ENCODE data around the gene ANKRD22.

DNA sequence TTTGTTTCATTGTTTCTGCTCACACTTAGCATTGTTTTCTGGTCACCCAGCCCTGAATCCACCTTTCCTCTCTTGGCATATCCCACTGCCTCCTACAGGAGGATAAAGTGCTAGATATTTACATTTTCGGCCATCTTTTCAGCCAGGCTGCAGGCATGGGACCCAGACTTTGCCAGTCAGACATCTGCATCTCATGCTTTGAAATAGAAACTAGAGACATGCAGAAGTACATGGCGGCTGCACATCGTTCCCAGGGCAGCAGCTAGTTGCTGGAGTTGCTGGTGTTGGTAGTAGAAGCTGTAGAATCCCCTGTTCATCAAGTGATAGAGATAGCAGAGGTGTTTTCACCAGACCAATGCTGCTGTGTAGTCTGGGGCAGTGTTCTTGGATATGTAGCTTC lies 47.1 kb upstream of the ANKRD22 start:
- TF ChIP-seq, protein P1, sequence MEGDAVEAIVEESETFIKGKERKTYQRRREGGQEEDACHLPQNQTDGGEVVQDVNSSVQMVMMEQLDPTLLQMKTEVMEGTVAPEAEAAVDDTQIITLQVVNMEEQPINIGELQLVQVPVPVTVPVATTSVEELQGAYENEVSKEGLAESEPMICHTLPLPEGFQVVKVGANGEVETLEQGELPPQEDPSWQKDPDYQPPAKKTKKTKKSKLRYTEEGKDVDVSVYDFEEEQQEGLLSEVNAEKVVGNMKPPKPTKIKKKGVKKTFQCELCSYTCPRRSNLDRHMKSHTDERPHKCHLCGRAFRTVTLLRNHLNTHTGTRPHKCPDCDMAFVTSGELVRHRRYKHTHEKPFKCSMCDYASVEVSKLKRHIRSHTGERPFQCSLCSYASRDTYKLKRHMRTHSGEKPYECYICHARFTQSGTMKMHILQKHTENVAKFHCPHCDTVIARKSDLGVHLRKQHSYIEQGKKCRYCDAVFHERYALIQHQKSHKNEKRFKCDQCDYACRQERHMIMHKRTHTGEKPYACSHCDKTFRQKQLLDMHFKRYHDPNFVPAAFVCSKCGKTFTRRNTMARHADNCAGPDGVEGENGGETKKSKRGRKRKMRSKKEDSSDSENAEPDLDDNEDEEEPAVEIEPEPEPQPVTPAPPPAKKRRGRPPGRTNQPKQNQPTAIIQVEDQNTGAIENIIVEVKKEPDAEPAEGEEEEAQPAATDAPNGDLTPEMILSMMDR (IDR thresholded peaks at IDR 0.05; ENCODE audit: low read length), result no peak
- TF ChIP-seq EZH2 (optimal IDR thresholded peaks at IDR 0.05; ENCODE audit: low read depth, low read length), result no peak
